ENCODE results near the gene GRM7.

Gene GRM7

DNA sequence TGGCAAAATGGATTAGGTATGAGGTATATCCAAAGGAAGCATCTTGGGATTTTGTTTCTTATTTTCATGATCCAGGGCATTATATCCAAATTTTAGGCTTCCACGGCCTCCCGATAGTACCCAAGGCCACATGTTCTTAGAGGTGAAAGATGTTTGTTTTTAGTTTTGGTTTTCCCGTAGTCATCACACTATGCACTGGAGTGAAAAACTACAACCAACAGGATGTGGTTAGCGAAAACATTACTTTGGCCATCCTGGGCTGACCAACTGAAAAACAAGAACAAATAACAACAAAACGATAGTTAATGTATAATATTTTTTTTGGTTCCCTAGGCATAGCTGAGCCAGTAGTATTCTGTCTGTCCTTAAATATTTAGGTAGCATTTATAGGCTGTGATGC lies 749.7 kb downstream of the GRM7 start:
- TF ChIP-seq, protein P1, sequence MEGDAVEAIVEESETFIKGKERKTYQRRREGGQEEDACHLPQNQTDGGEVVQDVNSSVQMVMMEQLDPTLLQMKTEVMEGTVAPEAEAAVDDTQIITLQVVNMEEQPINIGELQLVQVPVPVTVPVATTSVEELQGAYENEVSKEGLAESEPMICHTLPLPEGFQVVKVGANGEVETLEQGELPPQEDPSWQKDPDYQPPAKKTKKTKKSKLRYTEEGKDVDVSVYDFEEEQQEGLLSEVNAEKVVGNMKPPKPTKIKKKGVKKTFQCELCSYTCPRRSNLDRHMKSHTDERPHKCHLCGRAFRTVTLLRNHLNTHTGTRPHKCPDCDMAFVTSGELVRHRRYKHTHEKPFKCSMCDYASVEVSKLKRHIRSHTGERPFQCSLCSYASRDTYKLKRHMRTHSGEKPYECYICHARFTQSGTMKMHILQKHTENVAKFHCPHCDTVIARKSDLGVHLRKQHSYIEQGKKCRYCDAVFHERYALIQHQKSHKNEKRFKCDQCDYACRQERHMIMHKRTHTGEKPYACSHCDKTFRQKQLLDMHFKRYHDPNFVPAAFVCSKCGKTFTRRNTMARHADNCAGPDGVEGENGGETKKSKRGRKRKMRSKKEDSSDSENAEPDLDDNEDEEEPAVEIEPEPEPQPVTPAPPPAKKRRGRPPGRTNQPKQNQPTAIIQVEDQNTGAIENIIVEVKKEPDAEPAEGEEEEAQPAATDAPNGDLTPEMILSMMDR (IDR thresholded peaks at IDR 0.05; ENCODE audit: control insufficient read depth, insufficient read depth, low read depth, low read length, missing control alignments): no peak
- no peak for DNase-seq (ENCODE audit: low read depth)
- no peak overlapping the region for H3K4me3 ChIP-seq (ENCODE audit: control insufficient read depth, low read depth, low read length)

DNA sequence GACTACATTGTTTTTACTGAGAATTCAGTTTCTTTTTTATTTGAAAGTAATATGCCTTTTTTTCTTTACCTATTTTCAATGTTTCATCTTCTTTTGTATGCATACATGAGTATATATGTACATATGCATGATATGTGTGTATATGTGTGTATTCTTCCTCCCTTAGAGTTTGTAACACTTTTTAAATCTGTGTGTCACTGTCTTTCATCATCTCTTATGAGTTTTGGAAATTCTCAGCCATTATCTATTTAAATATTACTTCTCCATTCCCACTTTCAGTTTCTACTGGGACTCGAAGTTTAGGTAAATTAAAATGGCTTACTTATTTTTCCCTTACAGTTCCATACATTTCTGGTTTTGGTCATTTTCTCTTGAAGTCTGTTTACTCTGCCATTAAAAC lies 754.1 kb downstream of the GRM7 start:
- no peak overlapping the region for H3K4me3 ChIP-seq (ENCODE audit: control insufficient read depth, low read depth, low read length)
- TF ChIP-seq, protein P1 (IDR thresholded peaks at IDR 0.05; ENCODE audit: control insufficient read depth, insufficient read depth, low read depth, low read length, missing control alignments): no peak
- DNase-seq (ENCODE audit: low read depth): no peak

DNA sequence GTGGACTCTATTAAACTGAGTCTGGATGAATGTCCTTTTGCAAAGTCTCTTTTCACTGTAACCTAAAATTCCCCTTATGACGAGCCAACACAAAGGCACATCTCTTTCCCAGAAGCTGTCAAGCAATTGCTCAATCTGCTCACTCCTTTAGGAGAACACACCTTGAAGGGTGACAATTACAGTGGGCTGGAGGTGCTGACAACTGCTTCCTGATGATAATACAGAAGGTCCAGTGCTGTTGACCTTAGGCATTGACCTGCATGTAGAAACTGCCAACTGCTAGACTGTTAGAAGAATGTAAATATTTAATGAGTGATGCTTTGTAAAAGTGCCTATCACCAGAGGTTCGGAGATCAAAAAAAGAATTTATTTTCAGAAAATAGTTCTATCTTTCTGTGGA lies 757.7 kb downstream of the GRM7 start:
- DNase-seq (ENCODE audit: low read depth): no peak
- H3K4me3 ChIP-seq (ENCODE audit: control insufficient read depth, low read depth, low read length): no peak overlapping the region
- TF ChIP-seq, protein P1 (IDR thresholded peaks at IDR 0.05; ENCODE audit: control insufficient read depth, insufficient read depth, low read depth, low read length, missing control alignments): no peak

DNA sequence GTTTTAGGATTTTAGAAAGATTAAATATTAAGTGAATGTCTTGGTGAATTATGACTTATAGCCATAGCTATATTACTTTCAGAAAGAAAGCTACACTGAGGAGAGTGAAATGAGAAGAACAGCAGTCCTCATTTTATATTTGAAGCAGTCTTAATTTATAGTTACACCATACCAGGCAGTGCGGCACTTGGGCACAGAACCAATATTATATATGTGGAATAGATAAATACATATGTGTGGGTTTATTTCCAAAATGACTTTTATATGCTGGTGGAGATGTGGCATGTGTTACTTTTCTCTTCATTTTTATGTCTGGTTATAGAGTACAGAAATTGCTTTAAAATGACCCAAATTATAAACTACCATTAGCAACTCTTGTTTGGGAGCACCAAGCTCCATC lies 759.5 kb downstream of the GRM7 start:
- DNase-seq (ENCODE audit: low read depth): no peak
- no peak overlapping the region for H3K4me3 ChIP-seq (ENCODE audit: control insufficient read depth, low read depth, low read length)
- TF ChIP-seq, protein P1 (IDR thresholded peaks at IDR 0.05; ENCODE audit: control insufficient read depth, insufficient read depth, low read depth, low read length, missing control alignments): no peak

DNA sequence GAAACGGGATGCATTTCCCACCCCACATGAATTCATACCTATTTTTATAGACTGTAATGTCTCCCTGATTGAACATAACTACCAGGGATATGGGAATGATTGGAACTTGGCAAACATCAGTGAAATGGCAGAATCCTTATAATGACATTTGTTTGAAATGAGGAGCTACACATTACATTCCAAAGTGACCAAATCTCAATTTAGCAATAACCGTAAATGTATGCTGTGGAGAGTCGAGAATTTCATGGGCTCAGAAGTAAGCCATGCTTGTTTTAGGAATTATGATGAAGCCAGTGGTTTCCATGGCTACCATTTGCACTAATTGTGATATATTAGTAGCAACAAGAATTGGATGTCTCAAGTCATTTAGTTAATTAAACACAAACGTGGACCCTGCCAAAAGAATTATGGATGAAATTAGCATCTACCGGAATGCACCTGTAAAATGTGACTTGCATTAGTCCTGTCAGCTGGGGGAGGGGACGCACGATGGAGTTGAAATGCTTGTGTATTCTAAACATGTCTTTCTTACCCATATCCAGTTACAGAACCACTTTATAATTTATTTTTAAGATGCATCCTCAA lies 760.2 kb downstream of the GRM7 start:
- TF ChIP-seq, protein P1 (IDR thresholded peaks at IDR 0.05; ENCODE audit: control insufficient read depth, insufficient read depth, low read depth, low read length, missing control alignments): no peak
- no peak for DNase-seq (ENCODE audit: low read depth)
- no peak overlapping the region for H3K4me3 ChIP-seq (ENCODE audit: control insufficient read depth, low read depth, low read length)

DNA sequence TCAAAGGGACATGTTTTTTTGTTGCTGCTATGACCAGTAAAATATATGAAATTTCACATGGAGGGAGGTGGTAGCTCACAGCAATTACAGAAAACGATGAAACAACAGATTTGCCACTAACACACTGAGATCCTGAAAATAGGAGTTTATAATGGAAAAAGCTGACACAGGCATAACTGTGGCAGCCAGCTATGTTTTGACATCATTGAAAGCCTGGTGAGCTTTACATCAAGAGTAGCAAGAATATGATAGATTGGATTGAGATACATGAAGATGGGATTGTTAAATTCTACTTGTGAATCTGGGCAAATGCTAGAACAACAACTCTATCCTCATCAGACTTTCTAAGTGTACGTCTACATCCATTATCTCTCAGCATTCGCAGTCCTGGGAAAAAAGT lies 760.7 kb downstream of the GRM7 start:
- no peak for DNase-seq (ENCODE audit: low read depth)
- no peak overlapping the region for H3K4me3 ChIP-seq (ENCODE audit: control insufficient read depth, low read depth, low read length)
- TF ChIP-seq, protein P1 (IDR thresholded peaks at IDR 0.05; ENCODE audit: control insufficient read depth, insufficient read depth, low read depth, low read length, missing control alignments): no peak

DNA sequence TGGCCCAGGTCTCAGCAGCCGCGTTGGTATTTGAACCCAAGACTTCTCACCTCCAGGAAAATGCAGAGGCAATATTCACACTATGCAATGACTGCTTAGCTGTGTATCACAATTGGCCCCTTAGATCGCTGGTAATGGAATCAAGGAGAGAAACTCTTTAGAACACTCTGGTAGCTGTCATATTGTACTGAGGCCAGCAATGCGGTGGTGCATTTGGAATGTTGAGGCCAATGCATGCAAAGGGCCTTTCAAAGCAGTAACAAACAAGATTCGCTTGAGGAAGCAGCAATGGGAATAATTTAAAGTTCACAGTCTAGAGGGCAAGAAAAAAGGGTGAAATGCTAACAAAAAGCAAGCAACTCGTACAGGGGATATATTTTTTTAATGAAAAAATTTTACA lies 764.1 kb downstream of the GRM7 start:
- H3K4me3 ChIP-seq (ENCODE audit: control insufficient read depth, low read depth, low read length): no peak overlapping the region
- DNase-seq (ENCODE audit: low read depth): no peak
- TF ChIP-seq, protein P1 (IDR thresholded peaks at IDR 0.05; ENCODE audit: control insufficient read depth, insufficient read depth, low read depth, low read length, missing control alignments): no peak
